Measurements from ENCODE around the gene EGR1. TPM values are rescaled to one million over a fixed set of nuclear protein-coding genes. Genes with fewer than 3 reads are reported as not detected.

The EGR1 gene
- total RNA-seq, 1 experiment from 2014 or later: 173 TPM

DNA sequence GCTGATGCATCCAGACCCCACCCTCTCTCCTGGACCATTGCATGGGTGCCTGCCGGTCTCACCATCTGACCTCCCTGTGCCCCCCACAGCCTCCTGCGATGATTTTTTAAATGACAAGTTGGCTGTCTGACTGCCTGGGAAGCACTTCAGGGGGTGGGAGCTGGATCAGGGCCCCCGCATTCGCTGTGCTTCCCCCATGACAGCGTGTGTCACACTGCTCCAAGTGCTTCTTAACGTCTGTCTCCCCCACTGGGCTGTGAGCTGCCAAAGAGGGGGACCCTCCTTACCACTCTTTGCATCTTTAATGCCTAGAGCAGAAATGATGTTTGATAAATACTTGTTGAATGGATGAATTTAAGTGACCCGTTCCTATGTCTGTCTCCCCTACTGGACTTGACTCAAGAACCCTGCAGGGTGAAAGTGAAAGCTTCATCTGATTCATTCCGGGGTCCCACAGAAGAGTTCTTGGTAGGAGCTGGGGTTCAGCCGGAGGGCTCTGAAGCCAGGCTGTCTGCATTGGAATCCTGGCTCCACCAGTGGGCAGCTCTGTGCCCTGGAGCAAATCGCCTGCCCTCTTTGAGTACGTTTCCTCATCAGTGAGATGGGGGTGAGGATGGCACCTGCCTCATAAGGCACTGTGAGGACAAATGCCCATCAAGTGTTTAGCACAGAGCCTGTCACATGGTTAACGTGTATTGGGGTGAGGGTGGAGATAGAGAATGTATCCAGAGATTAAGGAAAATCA, 7.6 kb upstream of the EGR1 start:
- intact Hi-C loops (cut with micrococcal nuclease): loop anchor here (10.0 kb wide), 1 partner anchor 807 kb away; no protein-coding TSS in a partner anchor
- Histone ChIP-seq H3K4me1 (ENCODE audit: control insufficient read depth in 1 of 2, insufficient read depth in 2 of 2, low read length in 2 of 2) (peaks cover 0 to 10% of the 10 kb centered on the region in 2 experiments; a peak in 2 of 4 replicates), H3K79me2 (ENCODE audit: insufficient read depth, low read length) (no peaks in the 10 kb centered on the region), H3K9ac (ENCODE audit: low read length) (no peak overlapping the region), H3K27me3 (ENCODE audit: insufficient read depth, low read length) (no peaks in the 10 kb centered on the region), H3K9me3 (ENCODE audit: control insufficient read depth in 1 of 2, insufficient read depth in 1 of 2, low read depth in 1 of 2, low read length in 2 of 2) (no peaks in the 10 kb centered on the region), H2AFZ (ENCODE audit: low read depth, low read length, poor library complexity, severe bottlenecking) (no peak overlapping the region), H3K4me2 (ENCODE audit: low read length) (no peak overlapping the region), H3K4me3 (replicated peaks in 1 of 2; ENCODE audit: low read depth in 1 of 2, low read length in 2 of 2) (no peak overlapping the region), H3K9me2 (ENCODE audit: insufficient read depth) (no peaks in the 10 kb centered on the region), H3K36me3 (ENCODE audit: control insufficient read depth in 1 of 2, insufficient read depth in 2 of 2, low read length in 2 of 2) (no peaks in the 10 kb centered on the region), H4K20me1 (ENCODE audit: insufficient read depth) (no peaks in the 10 kb centered on the region), H3K27ac (ENCODE audit: low read depth, low read length) (no peak overlapping the region)
- no peak for DNase-seq (ENCODE audit: low read depth, low spot score)
- ATAC-seq: peak; percentile 28; the same call in 1 of the 2 replicates
- BruUV-seq (replicated peaks): no TSS peak
- ChIA-PET CTCF (interaction anchor here (1.4 kb wide), 1 partner anchor 46 kb away, joined by 3 read pairs; no protein-coding TSS in a partner anchor), RAD21 (ENCODE audit: low non-redundant PET in 1 of 2, low total read pairs in 2 of 2, uncharacterized antibody in 2 of 2, unreplicated experiment in 2 of 2) (no interaction called here), POLR2A (no interaction called here)
- TF ChIP-seq CEBPB (IDR thresholded peaks at IDR 0.05; ENCODE audit: low read depth): no peak
- TF ChIP-seq POLR2A (IDR thresholded peaks at IDR 0.05; ENCODE audit: borderline replicate concordance, extremely low read depth, insufficient read depth, insufficient read length): no peak
- TF ChIP-seq ELF1 (IDR thresholded peaks at IDR 0.05; ENCODE audit: borderline replicate concordance, low read depth): no peak
- no peak for TF ChIP-seq CTCF (IDR thresholded peaks at IDR 0.05 in 2 of 3, conservative IDR thresholded peaks at IDR 0.05 in 1 of 3; ENCODE audit: borderline replicate concordance in 1 of 3, insufficient read depth in 1 of 3, low read depth in 2 of 3, low read length in 2 of 3)
- TF ChIP-seq ZNF274 (IDR thresholded peaks at IDR 0.05; ENCODE audit: low read depth, low read length): no peak
- TF ChIP-seq, protein P1, sequence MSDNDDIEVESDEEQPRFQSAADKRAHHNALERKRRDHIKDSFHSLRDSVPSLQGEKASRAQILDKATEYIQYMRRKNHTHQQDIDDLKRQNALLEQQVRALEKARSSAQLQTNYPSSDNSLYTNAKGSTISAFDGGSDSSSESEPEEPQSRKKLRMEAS (IDR thresholded peaks at IDR 0.05): no peak
- no peak for TF ChIP-seq RAD21 (IDR thresholded peaks at IDR 0.05; ENCODE audit: low read depth)
- TF ChIP-seq, protein P2, sequence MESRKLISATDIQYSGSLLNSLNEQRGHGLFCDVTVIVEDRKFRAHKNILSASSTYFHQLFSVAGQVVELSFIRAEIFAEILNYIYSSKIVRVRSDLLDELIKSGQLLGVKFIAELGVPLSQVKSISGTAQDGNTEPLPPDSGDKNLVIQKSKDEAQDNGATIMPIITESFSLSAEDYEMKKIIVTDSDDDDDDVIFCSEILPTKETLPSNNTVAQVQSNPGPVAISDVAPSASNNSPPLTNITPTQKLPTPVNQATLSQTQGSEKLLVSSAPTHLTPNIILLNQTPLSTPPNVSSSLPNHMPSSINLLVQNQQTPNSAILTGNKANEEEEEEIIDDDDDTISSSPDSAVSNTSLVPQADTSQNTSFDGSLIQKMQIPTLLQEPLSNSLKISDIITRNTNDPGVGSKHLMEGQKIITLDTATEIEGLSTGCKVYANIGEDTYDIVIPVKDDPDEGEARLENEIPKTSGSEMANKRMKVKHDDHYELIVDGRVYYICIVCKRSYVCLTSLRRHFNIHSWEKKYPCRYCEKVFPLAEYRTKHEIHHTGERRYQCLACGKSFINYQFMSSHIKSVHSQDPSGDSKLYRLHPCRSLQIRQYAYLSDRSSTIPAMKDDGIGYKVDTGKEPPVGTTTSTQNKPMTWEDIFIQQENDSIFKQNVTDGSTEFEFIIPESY (IDR thresholded peaks at IDR 0.05; ENCODE audit: extremely low read depth, insufficient replicate concordance, low read length): no peak
